SIG-M5 treated with dmso at 0.1 percent for 504 hours (cell line): ENCODE measurements around the gene KRT85.
"Not testable (repeated sequence)": the region's sequence is repeated elsewhere in the genome, so short reads cannot be mapped to it uniquely, and the experiment has no call there.

Source experiments
- DNase-seq: peaks from one replicate; lab custom pipeline; 2025; ENCODE audit not compliant: unreplicated experiment; lab: John Stamatoyannopoulos, UW

The KRT85 gene

DNA sequence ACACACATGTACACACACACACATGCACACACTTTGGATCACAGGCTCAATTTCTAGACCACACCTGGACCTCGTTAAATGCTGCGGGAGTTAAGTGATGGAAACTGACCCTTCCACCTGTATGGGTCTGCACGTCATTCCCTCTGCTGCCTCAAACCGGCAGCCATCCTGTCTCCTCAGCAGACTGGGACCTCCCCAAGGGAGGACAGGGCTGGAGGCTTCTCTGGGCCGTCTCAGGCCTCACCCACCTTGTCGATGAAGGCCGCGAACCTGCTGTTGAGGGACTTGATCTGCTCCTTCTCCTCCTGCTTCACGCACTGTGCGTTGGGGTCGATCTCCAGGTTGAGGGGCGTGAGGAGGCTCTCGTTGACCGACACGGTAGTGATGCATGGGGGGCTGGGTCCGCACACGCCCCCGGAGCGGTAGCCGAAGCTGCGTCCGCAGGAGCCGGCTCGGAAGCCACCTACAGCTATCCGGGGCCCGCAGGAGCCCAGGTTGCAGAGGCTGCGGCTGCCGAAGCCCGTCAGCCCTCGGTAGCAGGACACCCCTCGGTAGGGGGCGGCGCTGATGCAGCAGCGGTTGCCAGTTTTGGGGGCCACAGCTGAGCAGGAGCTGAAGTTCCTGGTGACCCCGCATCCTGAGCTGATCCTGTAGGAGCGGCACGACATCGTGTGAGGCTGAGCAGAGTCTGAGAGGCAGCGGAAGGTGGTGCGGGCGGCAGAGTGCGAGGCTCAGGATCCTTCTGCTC is at the start of gene KRT85:
TSS of gene KRT85 (minus strand) at position 744 of the 748 bp plus-strand sequence. CDS start at position 668, 76 bp downstream.
- DNase-seq = no peak

DNA sequence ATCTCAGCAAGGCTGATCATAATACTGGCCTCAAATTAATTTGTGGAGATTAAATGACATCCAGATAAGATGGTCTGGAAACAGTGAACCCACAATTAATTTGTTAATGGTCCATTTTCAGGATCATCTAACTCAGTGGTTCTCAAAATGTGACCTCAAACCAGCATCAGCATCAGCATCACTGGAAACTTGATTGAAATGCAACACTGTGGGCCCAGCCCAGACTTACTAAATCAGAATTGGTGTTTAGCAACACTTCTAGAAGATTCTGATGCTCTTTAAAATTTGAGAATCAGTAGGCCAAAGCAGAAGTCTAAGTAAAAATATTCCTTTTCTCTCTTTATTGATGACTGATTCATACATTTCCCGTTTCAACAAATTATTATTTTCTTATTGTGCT is 49.5 kb upstream of the KRT85 start:
- no peak for DNase-seq

DNA sequence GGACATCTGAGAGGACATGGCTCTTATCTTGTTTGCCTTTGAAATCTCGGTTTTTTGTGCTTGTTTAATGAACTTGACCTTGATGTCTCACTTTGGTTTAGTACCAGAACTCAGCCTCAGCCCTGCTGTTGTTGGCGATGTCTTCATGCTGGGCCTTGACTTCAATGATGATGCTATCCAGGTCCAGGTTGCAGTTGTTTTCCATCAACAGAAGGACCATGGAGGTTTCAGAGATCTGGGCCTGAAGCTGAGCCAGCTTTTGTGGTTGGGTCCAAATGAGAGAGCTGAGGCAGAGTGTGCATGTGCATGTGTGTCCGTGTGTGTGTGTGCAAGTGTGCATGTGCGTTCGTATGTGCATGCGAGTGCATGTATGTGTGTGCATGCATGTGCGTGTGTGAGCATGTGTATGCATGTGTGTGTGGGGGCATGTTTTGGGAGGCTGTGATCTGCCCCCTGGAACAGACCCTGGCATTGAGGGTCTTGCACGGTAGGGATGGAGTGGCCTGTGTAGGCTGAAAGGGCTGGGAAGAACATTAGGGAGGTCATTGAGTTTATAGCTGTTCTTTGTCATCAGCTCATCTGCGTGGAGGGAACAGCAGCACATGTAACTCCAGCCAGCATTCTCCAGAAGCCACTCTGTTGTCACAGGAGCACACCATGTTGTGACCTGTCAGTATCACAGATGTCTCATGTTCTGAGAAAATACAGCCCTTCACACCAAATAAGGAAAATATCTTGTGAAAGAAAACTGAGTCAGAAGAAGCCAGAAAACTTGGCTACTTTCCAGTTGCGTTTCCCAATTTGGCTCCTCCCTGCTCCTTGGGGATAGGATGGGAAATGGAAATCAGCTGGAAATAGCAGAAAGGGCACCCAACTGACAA is 48.8 kb upstream of the KRT85 start:
- DNase-seq = no peak

DNA sequence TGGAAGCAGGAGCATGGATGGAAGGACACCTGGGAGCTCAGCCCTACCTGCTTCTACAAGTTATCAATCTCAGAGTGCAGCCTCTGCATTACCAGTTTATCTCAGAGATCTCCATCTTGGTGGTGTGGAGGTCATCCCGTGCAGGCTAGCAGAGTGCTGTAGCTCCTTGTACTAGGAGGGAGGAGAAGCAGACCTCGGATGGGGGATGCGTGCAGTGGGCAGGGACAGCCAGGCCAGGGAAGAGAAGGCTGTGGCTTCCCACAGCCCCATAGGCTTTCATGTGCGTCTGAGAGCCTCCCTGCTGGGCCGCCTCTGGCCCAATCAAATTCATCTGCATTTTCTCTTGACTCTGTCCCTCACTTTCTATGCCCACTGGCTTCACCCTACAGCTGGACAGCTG is 47.7 kb upstream of the KRT85 start:
- DNase-seq = no peak

DNA sequence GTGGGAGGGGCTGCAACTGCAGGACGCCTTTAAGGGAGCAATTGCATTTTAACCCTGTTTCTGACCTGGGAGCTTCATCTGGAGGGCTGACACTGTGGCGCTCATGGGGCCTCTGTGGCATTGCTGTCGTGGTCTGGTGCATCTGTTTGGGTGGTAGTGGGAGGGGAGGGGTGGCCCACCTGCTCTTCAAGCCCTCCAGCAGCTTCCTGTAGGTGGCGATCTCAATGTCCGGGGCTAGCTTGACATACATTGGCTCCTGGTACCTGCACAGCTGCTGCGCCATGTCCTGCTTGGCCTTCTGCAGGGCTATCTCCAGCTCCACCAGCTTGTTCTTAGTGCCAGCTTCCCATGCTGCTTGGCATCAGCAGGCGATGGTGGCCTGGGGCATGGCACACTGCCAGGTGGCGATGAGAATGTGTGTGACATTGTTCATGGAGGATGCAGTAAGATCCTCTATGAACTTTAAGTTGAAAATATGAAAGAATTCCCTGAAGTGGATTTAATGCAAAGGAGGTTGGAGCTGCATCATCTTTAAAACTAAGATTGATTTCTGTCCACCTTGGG is 46.6 kb upstream of the KRT85 start:
- DNase-seq = no peak

DNA sequence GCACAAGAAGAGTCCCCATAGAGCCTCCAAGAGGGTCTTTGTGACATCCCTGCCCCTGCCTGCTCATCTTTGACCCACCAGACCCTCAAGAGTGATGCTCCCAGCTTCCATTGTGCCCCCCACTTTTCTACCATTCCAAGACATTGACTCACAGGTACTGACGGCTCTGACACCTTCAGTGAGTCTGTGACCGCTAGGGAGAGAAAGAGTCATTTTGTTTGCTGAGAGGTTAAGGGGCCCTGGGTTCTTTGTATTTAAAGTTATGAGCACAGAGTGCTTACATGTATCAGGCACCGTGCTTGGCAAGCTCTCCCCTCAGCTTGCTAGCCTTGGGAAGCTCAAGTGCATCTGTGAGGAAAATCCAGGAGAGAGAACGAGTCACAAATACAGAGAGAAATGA is 45.9 kb upstream of the KRT85 start:
- no peak for DNase-seq

DNA sequence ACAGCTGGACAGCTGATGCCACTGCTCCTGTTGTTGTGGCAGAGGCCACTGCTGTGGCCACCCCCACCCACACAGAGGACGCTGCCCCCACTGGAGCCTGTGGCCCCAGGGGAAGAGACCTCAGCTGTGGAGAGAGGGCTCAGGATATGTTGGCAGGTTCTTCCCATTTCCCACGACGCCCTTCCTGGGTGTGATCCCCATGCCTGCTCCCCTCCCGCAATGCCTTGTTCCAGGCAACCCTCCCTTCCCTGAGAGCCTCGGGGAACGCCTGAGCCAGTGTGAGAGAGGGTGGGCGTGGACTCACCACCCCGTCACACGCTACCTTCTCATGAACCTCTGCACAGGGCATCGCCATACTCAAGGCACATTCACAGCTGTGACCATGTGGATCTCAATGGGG is 44.5 kb upstream of the KRT85 start:
- no peak for DNase-seq

DNA sequence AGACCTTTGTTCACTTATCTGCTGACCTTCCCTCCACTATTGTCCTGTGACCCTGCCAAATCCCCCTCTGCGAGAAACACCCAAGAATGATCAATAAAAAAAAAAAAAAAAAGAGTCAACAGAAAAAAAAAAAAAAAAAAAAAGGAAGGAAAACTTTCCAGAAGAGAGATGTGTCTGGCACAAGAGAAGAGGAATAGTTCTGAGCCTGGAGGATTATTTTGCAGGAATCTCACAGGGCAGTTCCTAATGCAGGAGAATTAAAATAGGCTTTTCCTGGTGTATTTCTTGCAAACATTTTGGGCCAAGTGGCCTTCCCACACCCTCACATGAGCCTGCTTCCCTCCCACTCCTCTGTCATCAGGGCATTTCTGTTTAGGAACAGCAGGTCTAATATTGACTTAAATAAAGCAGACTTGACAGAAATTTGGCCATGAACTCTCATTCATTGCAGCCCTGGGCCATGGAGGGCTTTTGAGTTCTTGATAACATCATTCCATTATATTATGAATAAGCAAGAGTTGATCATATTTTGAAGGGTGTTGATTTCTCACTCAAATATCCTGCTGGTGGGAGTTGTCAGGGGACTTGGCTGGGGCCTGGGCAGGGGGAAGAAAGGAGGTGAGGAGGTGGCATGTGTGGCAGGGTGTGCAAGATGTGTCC is 43.4 kb upstream of the KRT85 start:
- DNase-seq = not testable (repeated sequence)

DNA sequence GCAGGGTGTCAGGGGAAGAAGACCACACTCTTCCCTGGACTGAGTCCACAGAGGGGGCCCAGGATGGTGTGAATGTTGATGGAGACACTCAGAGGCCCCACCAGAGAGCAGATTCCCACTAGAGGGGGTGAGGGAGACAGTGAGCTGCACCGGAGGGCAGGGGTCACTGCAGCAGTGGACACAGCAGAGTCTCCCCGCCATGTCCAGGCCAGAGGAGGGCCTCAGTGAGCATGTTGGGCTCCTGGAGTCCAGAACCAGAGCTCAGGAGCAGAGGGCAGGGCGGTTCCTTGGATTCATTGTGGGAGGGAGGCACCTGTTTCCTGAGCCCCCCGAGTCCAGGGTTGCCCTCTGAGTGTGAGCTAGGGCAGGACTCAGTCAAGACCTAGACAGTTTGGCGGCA is 40.6 kb upstream of the KRT85 start:
- DNase-seq = no peak

DNA sequence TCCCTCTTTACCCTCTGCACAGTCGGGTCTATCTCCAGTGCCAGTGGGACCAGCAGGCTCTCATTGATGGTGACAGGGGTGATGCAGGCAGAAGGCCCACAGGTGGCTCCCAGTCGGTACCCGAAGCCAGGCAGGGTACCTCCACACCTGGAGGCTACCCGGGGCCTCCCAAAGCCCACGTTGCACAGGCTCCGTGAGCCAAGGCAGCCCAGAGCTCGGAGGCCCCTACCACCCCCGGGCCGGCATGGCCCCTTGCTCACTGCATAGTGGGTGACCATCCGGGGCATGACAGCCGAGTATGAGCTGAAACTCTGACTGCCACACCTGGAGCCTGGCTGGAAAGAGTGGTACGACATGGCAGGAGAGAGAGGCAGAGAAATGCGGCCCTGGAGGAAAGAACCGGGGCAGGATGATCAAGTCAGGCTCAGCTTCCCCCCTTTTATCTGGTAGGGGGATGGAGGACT is 38.7 kb upstream of the KRT85 start, which contains the start of gene KRT82:
TSS of gene KRT82 (minus strand) at position 414 of the 464 bp plus-strand sequence. CDS start at position 356, 58 bp downstream.
- no peak for DNase-seq

DNA sequence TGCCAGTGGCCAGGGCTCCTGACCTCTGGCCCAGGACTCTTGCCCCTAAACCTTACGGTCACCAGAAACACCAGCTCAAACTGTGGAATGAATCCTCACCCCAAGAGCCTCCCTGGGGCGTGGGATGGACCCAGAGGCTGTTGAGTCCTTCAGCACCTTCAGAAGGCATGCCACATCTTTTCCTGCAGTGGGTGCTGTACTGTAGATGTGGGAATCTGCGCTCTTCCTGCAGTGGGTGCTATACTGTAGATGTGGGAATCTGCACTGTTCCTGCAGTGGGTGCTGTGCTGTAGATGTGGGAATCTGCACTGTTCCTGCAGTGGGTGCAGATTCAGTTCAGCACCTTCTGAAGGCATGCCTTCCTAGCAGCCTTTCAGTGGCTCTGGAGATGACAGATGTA is 37.7 kb upstream of the KRT85 start:
- DNase-seq = no peak

DNA sequence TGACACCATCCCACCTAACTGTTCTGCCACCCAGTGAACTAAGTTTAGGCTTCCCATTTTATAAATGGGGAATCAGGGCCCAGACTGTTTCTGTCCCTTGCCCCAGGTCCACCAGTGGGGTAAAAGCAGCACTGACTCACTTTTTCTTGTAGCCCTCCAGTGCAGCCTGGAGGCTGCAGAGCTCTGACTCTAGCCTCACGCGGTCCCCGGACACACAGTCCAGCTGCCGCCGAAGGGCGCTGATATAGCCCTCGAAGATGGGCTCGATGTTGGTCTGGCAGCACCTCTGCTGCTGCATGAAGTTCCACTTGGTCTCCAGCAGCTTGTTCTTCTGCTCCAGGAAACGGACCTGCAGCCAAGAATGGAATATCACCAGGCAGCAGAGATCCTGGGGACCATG is 36.3 kb upstream of the KRT85 start:
- DNase-seq = no peak

DNA sequence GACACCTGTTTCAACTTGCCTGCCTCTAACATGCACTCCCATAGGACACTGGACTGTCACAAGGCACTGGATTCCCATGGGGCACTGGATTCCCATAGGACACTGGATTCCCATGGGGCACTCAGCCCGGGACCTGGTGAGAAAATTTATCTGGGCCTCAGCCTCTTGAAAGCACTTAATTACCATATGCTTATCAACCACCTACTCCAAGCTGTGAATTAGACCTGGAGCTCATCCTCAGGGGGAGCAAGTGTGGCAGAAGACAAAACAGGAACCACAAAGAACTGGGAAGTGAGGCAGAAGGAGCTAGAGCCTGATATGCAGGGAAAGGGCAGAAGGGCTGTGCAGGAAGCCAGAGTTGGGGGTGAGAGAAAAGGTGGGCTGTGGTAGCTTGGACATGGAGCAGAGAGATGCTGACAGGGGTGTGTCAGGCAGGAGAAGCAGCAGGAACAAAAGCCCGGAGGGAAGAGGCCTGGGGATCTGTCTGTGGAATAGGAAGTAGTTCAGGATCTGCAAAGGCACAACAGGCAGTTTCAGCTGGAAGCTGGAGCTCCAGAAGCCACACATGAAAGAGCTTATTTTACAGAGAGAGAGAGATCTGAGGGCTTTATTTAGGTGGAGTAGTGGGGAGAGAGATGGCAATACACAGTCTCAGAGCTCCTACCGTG is 35.7 kb upstream of the KRT85 start:
- no peak for DNase-seq

DNA sequence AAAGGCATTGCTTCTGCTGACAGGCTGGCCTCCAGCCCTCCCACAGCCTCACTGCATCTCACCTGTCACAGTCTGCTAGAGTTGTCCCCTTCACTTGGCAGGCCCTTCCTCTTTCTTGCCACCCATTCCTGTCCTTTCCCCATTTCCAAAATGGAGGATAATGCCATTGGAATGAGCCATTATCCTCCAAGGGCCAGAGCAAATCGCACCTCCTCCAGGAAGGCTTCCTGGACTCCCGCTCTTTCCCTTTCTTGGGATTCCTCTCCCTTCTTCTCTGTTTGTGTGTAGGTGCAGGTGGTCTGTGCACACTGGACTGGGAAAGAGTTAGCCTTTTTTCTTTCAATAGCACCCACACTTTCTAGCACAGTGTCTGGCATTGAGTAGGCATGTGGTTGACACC is 35.1 kb upstream of the KRT85 start:
- no peak for DNase-seq

DNA sequence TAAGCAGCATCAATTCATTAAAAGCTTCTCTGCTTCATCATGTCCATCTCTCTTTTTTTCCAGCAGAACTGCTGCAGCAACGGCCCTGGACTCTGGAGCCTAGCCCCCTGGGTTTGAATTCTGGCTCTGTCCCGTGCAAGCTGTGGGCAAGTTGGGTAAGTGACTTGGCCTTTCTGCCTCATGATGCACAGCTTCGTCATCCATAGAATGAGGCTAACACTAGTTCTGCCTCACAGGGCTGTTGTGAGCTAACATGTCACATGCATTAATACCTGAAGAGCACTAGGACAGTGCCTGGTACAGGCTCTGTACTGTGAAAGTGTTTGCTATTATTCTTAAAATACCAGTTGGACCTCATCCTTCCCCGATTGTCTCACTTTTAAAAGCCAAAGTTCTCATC is 34.6 kb upstream of the KRT85 start:
- DNase-seq = no peak

DNA sequence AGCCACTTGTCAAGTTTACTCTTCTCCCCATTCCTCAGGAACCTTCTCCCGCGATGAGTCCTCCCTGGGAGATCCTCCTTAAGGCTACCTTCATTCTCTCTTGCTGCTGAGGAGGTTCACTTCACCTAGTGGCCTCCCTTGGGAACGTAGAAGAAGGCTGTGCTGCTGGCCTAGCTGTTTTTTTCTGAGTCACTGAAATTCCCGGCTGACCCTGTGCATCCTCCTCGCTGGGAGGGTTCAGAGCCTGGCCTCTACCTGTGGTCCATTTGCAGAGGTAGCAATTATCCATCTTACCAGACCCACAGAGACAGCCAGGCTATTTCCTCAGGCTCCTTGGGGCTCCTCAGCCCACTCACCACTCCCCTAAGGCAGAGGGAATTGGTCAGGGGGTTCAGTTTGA is 34.2 kb upstream of the KRT85 start:
- DNase-seq = no peak

DNA sequence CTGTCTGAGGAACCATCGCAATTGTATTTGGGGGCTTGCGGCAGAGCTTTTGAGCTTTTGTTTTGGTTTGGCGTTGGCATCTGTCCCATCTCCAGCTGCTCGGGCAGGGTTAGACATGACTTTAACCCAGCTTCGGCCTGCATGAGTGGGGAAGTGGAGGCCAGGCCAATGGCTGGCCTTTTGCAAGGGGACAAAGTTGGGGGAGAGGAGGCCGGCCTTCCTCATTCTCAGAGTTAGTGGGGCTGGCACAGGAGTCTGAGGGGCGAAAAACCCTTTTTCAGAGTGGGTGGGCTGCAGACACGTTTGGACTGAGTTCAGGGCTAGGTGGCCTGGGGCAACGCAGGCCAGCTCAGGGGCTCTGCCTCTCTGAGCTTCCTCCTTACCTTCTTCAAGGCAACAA is 33.6 kb upstream of the KRT85 start:
- DNase-seq = no peak

DNA sequence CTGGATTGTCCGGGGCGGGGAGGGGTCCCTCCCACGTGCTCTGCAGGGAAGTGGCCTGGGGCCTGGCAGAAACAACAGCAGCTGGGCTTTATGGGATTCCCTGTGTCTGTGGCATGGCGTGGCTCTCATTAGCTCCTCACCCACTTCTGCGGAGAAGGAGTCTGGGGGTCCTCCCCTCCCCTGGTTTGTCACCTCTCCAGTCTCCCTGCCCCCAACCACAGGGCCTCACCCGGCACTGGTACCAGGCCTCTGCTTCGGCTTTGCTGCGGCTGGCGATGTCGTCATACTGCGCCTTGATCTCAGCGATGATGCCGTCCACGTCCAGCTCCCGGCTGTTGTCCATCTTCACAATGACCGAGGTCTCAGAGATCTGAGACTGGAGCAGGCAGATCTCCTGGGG is 32.5 kb upstream of the KRT85 start:
- no peak for DNase-seq

DNA sequence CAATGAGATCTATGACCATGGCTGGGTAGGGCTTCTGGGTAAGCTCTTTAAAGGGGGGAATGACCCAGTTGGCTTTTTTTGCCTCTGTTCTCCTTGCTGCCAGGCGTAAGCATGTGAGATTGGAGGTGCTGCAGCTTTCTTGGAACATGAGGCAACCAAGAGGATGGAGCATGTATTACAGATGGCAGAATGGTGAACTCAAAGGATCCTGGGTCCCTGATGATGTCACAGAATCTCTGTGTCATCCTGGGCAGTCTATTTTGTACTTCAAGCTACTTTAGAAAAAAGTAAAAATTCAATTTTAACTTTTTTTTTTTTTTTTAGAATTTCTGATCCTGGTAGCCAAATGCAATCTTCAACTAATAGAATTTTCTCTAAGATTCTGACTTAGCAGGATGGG is 30.9 kb upstream of the KRT85 start:
- no peak for DNase-seq

DNA sequence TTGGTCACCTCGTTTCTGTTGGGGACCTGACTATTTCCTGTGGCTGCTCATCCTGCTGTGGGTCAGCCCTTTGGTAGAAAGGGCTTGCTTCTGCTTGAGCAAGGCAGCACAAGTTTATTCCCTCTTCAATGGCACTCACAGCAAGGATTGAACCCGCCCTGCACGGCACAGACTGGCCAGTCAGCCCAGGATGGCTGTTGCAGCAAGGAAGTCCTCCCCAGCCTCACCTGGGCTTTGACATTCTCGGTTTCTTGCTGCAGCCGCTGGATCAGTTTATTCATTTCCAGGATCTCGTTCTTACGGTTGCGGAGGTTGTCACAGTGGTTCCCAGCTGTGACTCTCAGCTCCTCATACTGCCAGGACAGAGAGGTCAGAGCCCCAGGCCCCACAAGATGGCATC is 29.4 kb upstream of the KRT85 start:
- DNase-seq = no peak
